Mesenchymal stem cell (in vitro differentiated cells and primary cell): ENCODE results near the gene SLC5A10.

Experiments
- DNase-seq: peaks from one replicate; pipeline ENCODE4 v3.0.0-alpha.2; 2013
- H2AFZ ChIP-seq: one replicate; pipeline ENCODE4 v1.6.1; 2013; ENCODE audit warnings: low read depth, mild to moderate bottlenecking, control low read depth, inconsistent platforms, low read length, moderate library complexity
- H2AK5ac ChIP-seq: 2 replicates; pipeline ENCODE4 v1.6.1; 2013; ENCODE audit warnings: low read length, moderate library complexity, mild to moderate bottlenecking, inconsistent platforms; ENCODE audit not compliant: severe bottlenecking
- H2BK120ac ChIP-seq: one replicate; pipeline ENCODE4 v1.6.1; 2013; ENCODE audit warnings: low read depth, mild to moderate bottlenecking, inconsistent platforms, low read length, moderate library complexity
- H2BK12ac ChIP-seq, 2 experiments: one replicate each; pipeline ENCODE4 v1.6.1; 2013; ENCODE audit warnings: inconsistent platforms in 2 of 2, low read length in 2 of 2, mild to moderate bottlenecking in 2 of 2, moderate library complexity in 2 of 2, control low read depth in 1 of 2
- H2BK15ac ChIP-seq: one replicate; pipeline ENCODE4 v1.6.1; 2013; ENCODE audit warnings: mild to moderate bottlenecking, low read depth, inconsistent platforms; ENCODE audit not compliant: poor library complexity, severe bottlenecking
- H2BK5ac ChIP-seq: 2 replicates; pipeline ENCODE4 v1.6.1; 2013; ENCODE audit warnings: low read depth, mild to moderate bottlenecking, low read length, control low read depth, inconsistent platforms; ENCODE audit not compliant: poor library complexity, severe bottlenecking
- H3K14ac ChIP-seq, 2 experiments: one replicate each; pipeline ENCODE4 v1.6.1; 2013; ENCODE audit warnings: inconsistent platforms in 2 of 2, low read length in 2 of 2, control low read depth in 1 of 2, mild to moderate bottlenecking in 1 of 2, moderate library complexity in 1 of 2
- H3K18ac ChIP-seq, 2 experiments: one replicate each; pipeline ENCODE4 v1.6.1; 2013; ENCODE audit warnings: inconsistent platforms in 2 of 2, low read length in 2 of 2, control low read depth in 1 of 2, low read depth in 1 of 2, mild to moderate bottlenecking in 1 of 2
- H3K23ac ChIP-seq, 2 experiments: one replicate each; pipeline ENCODE4 v1.6.1; 2013; ENCODE audit warnings: inconsistent platforms in 2 of 2, low read length in 2 of 2, mild to moderate bottlenecking in 2 of 2, moderate library complexity in 2 of 2, control low read depth in 1 of 2
- H3K27ac ChIP-seq: 2 replicates; pipeline ENCODE4 v1.5.1; 2013; ENCODE audit warnings: mild to moderate bottlenecking, moderate library complexity, low read length, control low read depth, inconsistent platforms; ENCODE audit not compliant: poor library complexity, severe bottlenecking
- H3K27me3 ChIP-seq, 2 experiments: 2 replicates each; pipeline versions ENCODE4 v1.6.1 to v1.7.0; 2013; ENCODE audit warnings: low read length in 2 of 2, mild to moderate bottlenecking in 2 of 2, moderate library complexity in 2 of 2, control low read depth in 1 of 2, inconsistent platforms in 1 of 2; ENCODE audit not compliant: control insufficient read depth in 1 of 2, insufficient read depth in 1 of 2
- H3K36me3 ChIP-seq, 2 experiments: 2 replicates each; pipeline versions ENCODE4 v1.6.1 to v1.7.0; 2013; ENCODE audit warnings: low read length in 2 of 2, control low read depth in 1 of 2, inconsistent platforms in 1 of 2, low read depth in 1 of 2, mild to moderate bottlenecking in 1 of 2; ENCODE audit not compliant: insufficient read depth in 2 of 2, control insufficient read depth in 1 of 2
- H3K4ac ChIP-seq, 2 experiments: one replicate each; pipeline ENCODE4 v1.6.1; 2013; ENCODE audit warnings: inconsistent platforms in 2 of 2, low read length in 2 of 2, mild to moderate bottlenecking in 2 of 2, moderate library complexity in 2 of 2, control low read depth in 1 of 2, low read depth in 1 of 2
- H3K4me1 ChIP-seq: 2 replicates; pipeline ENCODE4 v1.6.1; 2013; ENCODE audit warnings: low read depth, low read length, control low read depth; ENCODE audit not compliant: control insufficient read depth, insufficient read depth
- H3K4me2 ChIP-seq: 2 replicates; pipeline ENCODE4 v1.6.1; 2013; ENCODE audit warnings: low read length, mild to moderate bottlenecking, inconsistent platforms; ENCODE audit not compliant: poor library complexity, severe bottlenecking
- H3K4me3 ChIP-seq, 2 experiments: 2 replicates each; pipeline versions ENCODE4 v1.5.1 to v1.7.0; 2013; ENCODE audit warnings: low read length in 2 of 2, mild to moderate bottlenecking in 2 of 2, control low read depth in 1 of 2, low read depth in 1 of 2; ENCODE audit not compliant: insufficient read depth in 1 of 2
- H3K79me1 ChIP-seq: replicated peaks from 2 replicates; pipeline ENCODE4 v1.6.1; 2013; ENCODE audit warnings: mild to moderate bottlenecking, control low read depth, low read length, inconsistent platforms; ENCODE audit not compliant: poor library complexity, severe bottlenecking
- H3K9ac ChIP-seq: 2 replicates; pipeline ENCODE4 v1.7.0; 2013; ENCODE audit warnings: mild to moderate bottlenecking, low read length, moderate library complexity
- H3K9me3 ChIP-seq: 2 replicates; pipeline ENCODE4 v1.7.0; 2013; ENCODE audit warnings: mild to moderate bottlenecking, low read length; ENCODE audit not compliant: control insufficient read depth
- H4K8ac ChIP-seq: one replicate; pipeline ENCODE4 v1.6.1; 2013; ENCODE audit warnings: inconsistent platforms, mild to moderate bottlenecking, low read length, moderate library complexity
- H4K91ac ChIP-seq: one replicate; pipeline ENCODE4 v1.6.1; 2013; ENCODE audit warnings: mild to moderate bottlenecking, low read length, inconsistent platforms
- WGBS: methylation state at CpG from one replicate; pipeline ENCODE4 v1.1.7; 2013; ENCODE audit warnings: mixed read lengths; 5-methylcytosine and 5-hydroxymethylcytosine counted together

SLC5A10 gene

GRCh38 chr17:18974407-18975149 lies 22.6 kb downstream of the SLC5A10 start:
- H3K27ac ChIP-seq = no peak overlapping the region
- no peak overlapping the region for H3K4me3 ChIP-seq
- peaks cover 16% of the 10 kb centered on the region for H3K79me1 ChIP-seq
- H2BK12ac ChIP-seq = no peak overlapping the region
- H3K23ac ChIP-seq = no peak overlapping the region
- H4K8ac ChIP-seq = no peak overlapping the region
- H2BK5ac ChIP-seq = no peak overlapping the region
- no peak overlapping the region for H3K4ac ChIP-seq
- no peak for DNase-seq
- no peak overlapping the region for H3K18ac ChIP-seq
- H3K4me1 ChIP-seq = peaks cover 11% of the 10 kb centered on the region
- no peak overlapping the region for H2BK15ac ChIP-seq
- no peak overlapping the region for H2BK120ac ChIP-seq
- H3K27me3 ChIP-seq = no peaks in the 10 kb centered on the region
- H3K36me3 ChIP-seq = peaks cover 24 to 74% of the 10 kb centered on the region in 2 experiments
- no peak overlapping the region for H3K4me2 ChIP-seq
- no peak overlapping the region for H3K9ac ChIP-seq
- H2AFZ ChIP-seq = no peak overlapping the region
- H3K9me3 ChIP-seq = no peaks in the 10 kb centered on the region
- WGBS = 94% methylated on average over 10 of the region's 10 CpGs
- no peak overlapping the region for H2AK5ac ChIP-seq
- no peak overlapping the region for H4K91ac ChIP-seq
- H3K14ac ChIP-seq = no peak overlapping the region

- Histone ChIP-seq H3K9ac (no peak overlapping the region), H2AFZ (no peak overlapping the region), H2AK5ac (no peak overlapping the region), H3K27ac (no peak overlapping the region), H3K23ac (no peak overlapping the region), H3K27me3 (no peaks in the 10 kb centered on the region), H3K4me3 (no peak overlapping the region), H3K79me1 (peaks cover 16% of the 10 kb centered on the region), H3K4ac (no peak overlapping the region), H3K9me3 (no peaks in the 10 kb centered on the region), H2BK120ac (no peak overlapping the region), H3K36me3 (peaks cover 24 to 66% of the 10 kb centered on the region in 2 experiments), H4K91ac (no peak overlapping the region), H3K18ac (no peak overlapping the region), H3K4me1 (peaks cover 20% of the 10 kb centered on the region), H2BK5ac (no peak overlapping the region), H2BK15ac (no peak overlapping the region), H3K4me2 (no peak overlapping the region), H4K8ac (no peak overlapping the region), H2BK12ac (no peak overlapping the region), H3K14ac (no peak overlapping the region)
- WGBS = 94% methylated on average over 13 of the region's 13 CpGs
- DNase-seq = no peak
These were observed 23.6 kb downstream of the SLC5A10 start for GRCh38 chr17:18975597-18975996.

DNA sequence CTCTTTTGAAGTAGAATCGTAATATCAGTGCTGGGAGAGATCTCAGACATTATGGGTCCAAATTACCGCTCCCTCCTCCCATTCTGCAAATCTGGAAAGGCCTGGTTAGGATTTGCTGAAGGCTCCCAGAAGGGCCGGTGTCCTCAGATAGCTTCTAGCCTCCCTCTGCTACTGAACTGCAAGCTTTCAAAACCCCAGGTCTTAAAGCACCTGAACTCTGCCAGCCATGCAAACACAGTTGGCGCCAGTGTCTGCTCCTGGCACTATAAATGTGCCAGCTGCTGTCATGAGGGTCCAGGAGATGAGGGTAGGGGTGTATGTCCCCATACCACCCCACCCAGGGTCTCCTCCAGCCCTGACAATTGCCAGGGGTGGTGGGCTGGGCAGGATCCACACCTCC lies 24.2 kb downstream of the SLC5A10 start:
- Histone ChIP-seq H4K91ac (no peak overlapping the region), H3K4me1 (peaks cover 26% of the 10 kb centered on the region), H3K4me2 (no peak overlapping the region), H2BK120ac (no peak overlapping the region), H2BK12ac (no peak overlapping the region), H3K4ac (no peak overlapping the region), H3K9ac (no peak overlapping the region), H3K27ac (no peak overlapping the region), H2BK15ac (no peak overlapping the region), H3K36me3 (peaks cover 18 to 62% of the 10 kb centered on the region in 2 experiments), H2AK5ac (no peak overlapping the region), H3K4me3 (no peak overlapping the region), H3K79me1 (peaks cover 15% of the 10 kb centered on the region), H3K14ac (no peak overlapping the region), H2AFZ (no peak overlapping the region), H4K8ac (no peak overlapping the region), H3K9me3 (no peaks in the 10 kb centered on the region), H3K27me3 (no peaks in the 10 kb centered on the region), H3K23ac (no peak overlapping the region), H2BK5ac (no peak overlapping the region), H3K18ac (no peak overlapping the region)
- 88% methylated on average over 4 of the region's 4 CpGs for WGBS
- DNase-seq = no peak

DNA sequence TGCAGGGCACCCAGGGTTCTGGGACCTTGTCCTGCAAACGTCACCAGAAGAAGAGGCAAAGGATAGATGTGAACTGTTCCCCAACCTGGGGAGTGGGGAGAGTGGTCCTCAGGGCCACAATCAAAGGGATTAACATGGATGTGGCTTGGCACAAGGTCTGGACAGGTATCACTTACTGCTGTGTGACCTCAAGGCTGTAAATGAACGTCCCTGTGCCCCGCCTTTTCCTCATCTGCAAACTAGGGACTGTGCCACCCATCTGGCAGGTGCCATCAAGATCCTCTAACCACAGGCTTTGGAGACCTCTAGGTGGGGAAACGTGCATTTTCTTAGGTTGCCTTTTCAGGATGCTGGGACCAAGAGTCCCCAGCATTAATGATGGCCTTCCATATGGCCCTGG lies 25.1 kb downstream of the SLC5A10 start:
- H3K4ac ChIP-seq = no peak overlapping the region
- H3K9me3 ChIP-seq = no peaks in the 10 kb centered on the region
- no peak overlapping the region for H3K4me3 ChIP-seq
- H2BK120ac ChIP-seq = no peak overlapping the region
- H3K79me1 ChIP-seq = peaks cover 12% of the 10 kb centered on the region
- H3K27me3 ChIP-seq = no peaks in the 10 kb centered on the region
- H3K4me1 ChIP-seq = peaks cover 34% of the 10 kb centered on the region
- H2BK12ac ChIP-seq = no peak overlapping the region
- no peak overlapping the region for H3K18ac ChIP-seq
- peaks cover 14 to 53% of the 10 kb centered on the region in 2 experiments for H3K36me3 ChIP-seq
- no peak overlapping the region for H2BK5ac ChIP-seq
- DNase-seq = no peak
- no peak overlapping the region for H3K4me2 ChIP-seq
- H3K9ac ChIP-seq = no peak overlapping the region
- H4K8ac ChIP-seq = no peak overlapping the region
- H2AFZ ChIP-seq = no peak overlapping the region
- no peak overlapping the region for H2AK5ac ChIP-seq
- 98% methylated on average over 4 of the region's 4 CpGs for WGBS
- H3K27ac ChIP-seq = no peak overlapping the region
- no peak overlapping the region for H4K91ac ChIP-seq
- H3K14ac ChIP-seq = no peak overlapping the region
- no peak overlapping the region for H2BK15ac ChIP-seq
- no peak overlapping the region for H3K23ac ChIP-seq
